Activated naive CD4-positive, alpha-beta T cell treated with anti-CD3 and anti-CD28 coated beads for 36 hours (primary cell): ENCODE results near the gene MTREX. TPM values are rescaled to one million over a fixed set of nuclear protein-coding genes. Genes with fewer than 3 reads are reported as not detected.

Experiments
- CTCF ChIA-PET: fragments of 350-600 bp; sonication (Branson Sonifier 250); formaldehyde crosslinking; loops from one replicate; lab custom pipeline; 2021; ENCODE audit warnings: antibody characterized with exemption; lab: Charles Lee
- DNase-seq: peaks from one replicate; pipeline ENCODE4 v3.0.0-alpha.2; 2020
- H3K27ac Mint-ChIP-seq: one replicate; pipeline ENCODE4 v1.8.0; 2021; ENCODE audit warnings: mild to moderate bottlenecking, mixed read lengths
- H3K27me3 Mint-ChIP-seq: one replicate; pipeline ENCODE4 v1.8.0; 2021; ENCODE audit warnings: low read depth, mixed read lengths
- H3K36me3 Mint-ChIP-seq: one replicate; pipeline ENCODE4 v1.8.0; 2021; ENCODE audit warnings: low read depth, mixed read lengths
- H3K4me1 Mint-ChIP-seq: one replicate; pipeline ENCODE4 v1.8.0; 2021; ENCODE audit warnings: low read depth, mixed read lengths
- H3K4me3 Mint-ChIP-seq: one replicate; pipeline ENCODE4 v1.8.0; 2021; ENCODE audit warnings: mild to moderate bottlenecking, moderate library complexity, mixed read lengths
- H3K9me3 Mint-ChIP-seq: one replicate; pipeline ENCODE4 v1.8.0; 2021; ENCODE audit warnings: mixed read lengths
- intact Hi-C: fragments of 100-400 bp; cut with micrococcal nuclease; formaldehyde crosslinking; loops from one replicate; pipeline ENCODE4 v1.15.1; 2023
- total RNA-seq, 2 experiments: library from RNA; stranded (reverse); gene quantifications; one replicate each; pipeline ENCODE4 v1.2.3, GENCODE V29; 2021

The MTREX gene
- total RNA-seq, 2 experiments from 2014 or later: 76.1 to 79.7 TPM

GRCh38 chr5:55463613-55464012 lies 155.8 kb downstream of the MTREX start:
- H3K4me1 Mint-ChIP-seq: no peaks in the 10 kb centered on the region
- H3K36me3 Mint-ChIP-seq: peaks cover 18% of the 10 kb centered on the region
- H3K27me3 Mint-ChIP-seq: no peaks in the 10 kb centered on the region
- intact Hi-C loops: no loop called here
- CTCF ChIA-PET: interaction anchor here (0.7 kb wide), 1 partner anchor 718 kb away, joined by 3 read pairs; no protein-coding TSS in a partner anchor
- no peak overlapping the region for H3K27ac Mint-ChIP-seq
- H3K4me3 Mint-ChIP-seq: no peak overlapping the region
- DNase-seq: no peak
- H3K9me3 Mint-ChIP-seq: no peaks in the 10 kb centered on the region

DNA sequence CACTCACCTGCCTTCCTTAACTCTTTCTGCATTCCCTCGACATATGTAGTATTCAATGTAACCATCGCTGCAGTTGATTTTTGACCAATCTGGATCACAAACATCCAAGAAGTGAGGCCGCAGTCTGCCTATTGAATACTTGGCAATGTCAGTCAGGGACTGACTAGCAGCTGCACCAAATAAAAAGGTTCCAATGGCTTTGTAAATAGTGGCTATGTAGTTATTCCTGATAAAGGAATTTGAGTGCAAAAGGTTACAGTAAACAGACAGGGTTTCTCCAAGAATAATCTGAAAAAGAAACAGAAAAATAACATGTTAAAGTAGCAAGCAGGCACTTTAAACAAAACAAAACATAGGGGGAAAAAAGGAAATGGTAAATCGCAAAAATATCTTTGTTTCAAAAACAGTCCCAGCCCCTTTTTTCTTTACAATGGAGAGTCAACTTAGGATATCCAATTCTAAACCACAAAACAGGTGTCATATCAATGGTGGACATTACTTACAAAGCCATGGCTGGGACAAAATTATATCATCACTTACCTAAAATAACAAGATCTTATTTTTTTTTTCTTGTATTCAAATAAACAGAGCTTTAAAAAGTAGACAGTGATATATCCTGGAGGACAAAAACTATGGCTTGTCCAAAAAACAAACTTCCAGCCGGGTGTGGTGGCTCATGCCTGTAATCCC lies 160.2 kb downstream of the MTREX start:
- Mint-ChIP-seq H3K4me1 (peaks cover 2% of the 10 kb centered on the region), H3K27me3 (no peaks in the 10 kb centered on the region), H3K4me3 (no peak overlapping the region), H3K9me3 (no peaks in the 10 kb centered on the region), H3K27ac (no peak overlapping the region), H3K36me3 (peaks cover 15% of the 10 kb centered on the region)
- CTCF ChIA-PET: interaction anchor here (0.7 kb wide), 1 partner anchor 57 kb away, joined by 3 read pairs; no protein-coding TSS in a partner anchor
- intact Hi-C loops: no loop called here
- DNase-seq: no peak

- peaks cover 12% of the 10 kb centered on the region for H3K36me3 Mint-ChIP-seq
Measured at GRCh38 chr5:55469839-55470238, 162.1 kb downstream of the MTREX start.

GRCh38 chr5:55470282-55470681 lies 162.5 kb downstream of the MTREX start:
- no peak overlapping the region for H3K27ac Mint-ChIP-seq
- H3K36me3 Mint-ChIP-seq: peaks cover 12% of the 10 kb centered on the region
- H3K4me1 Mint-ChIP-seq: peaks cover 2% of the 10 kb centered on the region
- H3K9me3 Mint-ChIP-seq: no peaks in the 10 kb centered on the region
- no peak for DNase-seq
- intact Hi-C loops: no loop called here
- H3K27me3 Mint-ChIP-seq: no peaks in the 10 kb centered on the region
- CTCF ChIA-PET: no interaction called here
- no peak overlapping the region for H3K4me3 Mint-ChIP-seq

More at GRCh38 chr5:55469839-55470238, 162.1 kb downstream of the MTREX start:
- no peak for DNase-seq
- no peaks in the 10 kb centered on the region for H3K9me3 Mint-ChIP-seq
- CTCF ChIA-PET: no interaction called here
- no peak overlapping the region for H3K4me3 Mint-ChIP-seq
- intact Hi-C loops: no loop called here
- H3K27me3 Mint-ChIP-seq: no peaks in the 10 kb centered on the region
- peaks cover 2% of the 10 kb centered on the region for H3K4me1 Mint-ChIP-seq
- H3K27ac Mint-ChIP-seq: no peak overlapping the region

DNA sequence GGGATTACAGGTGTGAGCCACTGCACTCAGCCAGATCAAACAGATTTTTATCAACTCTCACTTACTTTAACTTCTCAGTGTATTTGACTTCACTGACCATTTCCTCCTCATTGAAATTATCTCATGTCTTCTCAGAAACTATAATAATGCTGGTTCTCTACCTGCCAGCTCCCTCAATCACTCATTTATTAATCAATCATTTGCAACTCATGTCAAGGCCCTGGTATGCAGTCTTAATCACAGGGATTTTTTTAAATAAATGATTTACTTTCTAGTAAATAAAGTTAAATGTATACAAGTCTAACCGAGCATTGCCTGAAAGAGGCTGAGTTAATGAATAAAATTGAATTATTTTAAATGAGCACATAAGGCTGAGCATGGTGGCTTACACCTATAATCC lies 163.7 kb downstream of the MTREX start:
- Mint-ChIP-seq H3K9me3 (no peaks in the 10 kb centered on the region), H3K4me3 (no peak overlapping the region), H3K4me1 (peaks cover 2% of the 10 kb centered on the region), H3K27ac (no peak overlapping the region), H3K36me3 (peaks cover 6% of the 10 kb centered on the region), H3K27me3 (no peaks in the 10 kb centered on the region)
- CTCF ChIA-PET: no interaction called here
- no peak for DNase-seq
- intact Hi-C loops: no loop called here

DNA sequence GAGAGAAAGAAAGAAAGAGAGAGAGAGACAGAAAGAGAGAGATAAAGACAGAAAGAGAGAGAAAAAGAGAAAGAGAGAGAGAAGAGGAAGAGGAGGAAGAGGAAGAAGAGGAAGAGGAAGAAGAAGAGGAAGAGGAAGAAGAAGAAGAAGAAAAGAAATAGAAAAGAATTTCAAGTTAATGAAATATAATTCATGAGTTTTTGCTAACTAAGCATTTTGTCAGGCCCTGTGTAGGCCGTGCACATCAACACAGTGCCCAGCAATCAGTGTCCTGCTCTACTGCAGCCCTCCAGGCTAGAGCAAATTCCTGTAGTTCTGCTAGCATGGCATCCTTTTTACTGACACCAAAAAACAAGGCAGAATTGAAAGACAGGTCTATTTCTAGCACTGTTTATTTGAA lies 164.9 kb downstream of the MTREX start:
- H3K27ac Mint-ChIP-seq: no peak overlapping the region

More for the DNA sequence above, 164.9 kb downstream of the MTREX start:
- Mint-ChIP-seq H3K27me3 (no peaks in the 10 kb centered on the region), H3K4me1 (peaks cover 2% of the 10 kb centered on the region), H3K4me3 (no peak overlapping the region), H3K36me3 (peaks cover 4% of the 10 kb centered on the region), H3K9me3 (no peaks in the 10 kb centered on the region)
- DNase-seq: no peak
- CTCF ChIA-PET: interaction anchor here (0.6 kb wide), 1 partner anchor 127 kb away, joined by 3 read pairs; no protein-coding TSS in a partner anchor
- intact Hi-C loops: no loop called here

Other genes with a start within 250 kb of the MTREX start
- under 1 TPM in 1 of 2 experiments, not detected in 1; 0.24 TPM for gene GZMA, start 205.3 kb upstream of the MTREX start, total RNA-seq
- not detected for gene GPX8, start 147.8 kb upstream of the MTREX start, total RNA-seq
- gene CDC20B, start 134.8 kb upstream of the MTREX start, total RNA-seq: not detected
- under 1 TPM in 1 of 2 experiments, not detected in 1; 0.17 TPM for gene MCIDAS, start 80.7 kb upstream of the MTREX start, total RNA-seq
- not detected for gene CCNO, start 74.4 kb upstream of the MTREX start, total RNA-seq
- 10 to 100 TPM; 11.0 to 11.1 TPM for gene DHX29, start 295 bp upstream of the MTREX start, total RNA-seq
- gene PLPP1, start 227.0 kb downstream of the MTREX start, total RNA-seq: 1 to 10 TPM; 7.3 to 8.3 TPM